ENCODE measurements around the gene SEMA3E. TPM values are rescaled to one million over a fixed set of nuclear protein-coding genes. Genes with fewer than 3 reads are reported as not detected.

The SEMA3E gene
- total RNA-seq, 6 experiments from 2014 or later, result not detected

- H3K9me3 Mint-ChIP-seq, result no peaks in the 10 kb centered on the region
- no peaks in the 10 kb centered on the region for H3K4me1 Mint-ChIP-seq (ENCODE audit: low read depth)
- H3K36me3 Mint-ChIP-seq (ENCODE audit: low read depth), result no peaks in the 10 kb centered on the region
- no peak overlapping the region for H3K4me3 Mint-ChIP-seq
- DNase-seq, result no peak
- no peak for TF ChIP-seq CTCF (IDR thresholded peaks at IDR 0.05)
- no peaks in the 10 kb centered on the region for H3K27me3 Mint-ChIP-seq (ENCODE audit: insufficient read depth)
- no peak overlapping the region for H3K27ac Mint-ChIP-seq
Observed at GRCh38 chr7:83478616-83479015, 170.3 kb downstream of the SEMA3E start.

DNA sequence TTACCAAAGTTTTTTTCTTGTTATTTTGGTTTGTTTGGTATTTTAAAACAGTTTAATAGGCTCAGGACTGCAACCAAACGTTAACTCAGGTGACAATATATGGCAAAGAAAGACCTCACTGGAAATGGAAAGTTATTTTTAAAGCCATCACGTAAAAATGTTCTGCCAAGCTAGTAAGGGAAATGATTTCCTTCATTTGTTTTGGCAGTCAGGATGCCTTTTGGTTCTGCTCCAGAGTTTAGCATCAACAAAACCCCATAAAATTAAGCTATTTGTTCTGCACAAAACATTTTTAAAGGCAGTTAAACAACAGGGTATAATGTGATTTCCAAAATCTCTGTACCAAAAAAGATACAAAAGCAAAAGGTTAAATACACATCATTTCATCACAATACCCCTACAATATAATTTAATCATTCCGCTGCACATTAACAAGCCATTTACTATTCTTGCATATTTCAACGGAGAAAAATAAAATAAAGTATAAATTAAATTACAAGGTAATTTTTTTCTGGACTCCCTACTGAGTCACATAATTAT, 172.4 kb downstream of the SEMA3E start:
- H3K4me3 Mint-ChIP-seq, result no peak overlapping the region
- H3K9me3 Mint-ChIP-seq, result no peaks in the 10 kb centered on the region
- H3K27ac Mint-ChIP-seq, result no peak overlapping the region
- peaks cover 14% of the 10 kb centered on the region for H3K27me3 Mint-ChIP-seq (ENCODE audit: insufficient read depth)
- H3K4me1 Mint-ChIP-seq (ENCODE audit: low read depth), result no peaks in the 10 kb centered on the region
- no peaks in the 10 kb centered on the region for H3K36me3 Mint-ChIP-seq (ENCODE audit: low read depth)
- no peak for TF ChIP-seq CTCF (IDR thresholded peaks at IDR 0.05)
- no peak for DNase-seq

DNA sequence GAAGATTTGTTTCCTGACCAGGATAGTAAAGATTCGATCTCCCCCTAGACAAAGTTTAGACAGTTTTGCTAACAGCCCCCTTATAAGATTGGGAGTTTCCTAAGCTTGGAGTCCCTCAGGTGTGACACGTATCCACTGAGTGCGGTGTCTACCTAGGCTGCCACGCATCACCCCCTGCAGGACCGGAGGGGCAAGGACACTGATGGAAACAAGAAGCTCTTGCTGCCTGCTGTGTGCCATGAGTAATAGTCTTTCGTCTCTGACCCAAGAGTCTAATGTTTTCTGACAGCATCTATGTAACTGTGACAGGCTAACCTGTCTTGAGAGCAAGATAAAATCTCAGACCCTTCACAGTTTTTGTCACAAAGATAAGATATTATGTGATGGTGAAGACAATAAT, 173.5 kb downstream of the SEMA3E start:
- DNase-seq, result no peak
- TF ChIP-seq CTCF (IDR thresholded peaks at IDR 0.05), result no peak; the same call in 1 of the 2 replicates
- Mint-ChIP-seq H3K36me3 (ENCODE audit: low read depth) (no peaks in the 10 kb centered on the region), H3K9me3 (no peaks in the 10 kb centered on the region), H3K4me3 (no peak overlapping the region), H3K4me1 (ENCODE audit: low read depth) (no peaks in the 10 kb centered on the region), H3K27me3 (ENCODE audit: insufficient read depth) (peaks cover 16% of the 10 kb centered on the region), H3K27ac (no peak overlapping the region)

DNA sequence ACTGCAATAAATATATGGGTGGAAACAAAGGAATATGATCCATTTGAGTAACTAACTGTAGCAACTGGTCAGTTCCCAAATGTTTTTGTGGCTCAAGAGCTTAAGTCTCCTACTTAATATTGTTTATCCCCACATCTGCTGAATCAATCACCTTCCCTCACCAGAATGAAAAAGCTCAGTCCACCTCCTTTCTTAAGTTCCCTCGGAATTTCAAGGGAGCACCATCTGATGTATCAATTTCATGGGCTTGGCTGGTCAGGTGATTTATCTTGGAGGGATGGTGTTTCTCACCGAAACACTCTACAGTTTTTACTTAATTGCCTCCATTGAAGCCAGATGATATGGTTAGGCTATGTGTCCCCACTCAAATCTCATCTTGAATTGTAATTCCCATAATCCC, 176.6 kb downstream of the SEMA3E start:
- no peak for DNase-seq
- TF ChIP-seq CTCF (IDR thresholded peaks at IDR 0.05), result no peak
- Mint-ChIP-seq H3K27me3 (ENCODE audit: insufficient read depth) (peaks cover 18% of the 10 kb centered on the region), H3K4me3 (no peak overlapping the region), H3K27ac (no peak overlapping the region), H3K36me3 (ENCODE audit: low read depth) (no peaks in the 10 kb centered on the region), H3K4me1 (ENCODE audit: low read depth) (peaks cover 19% of the 10 kb centered on the region), H3K9me3 (no peaks in the 10 kb centered on the region)

- DNase-seq, result no peak
- peak overlapping the region; percentile 45; the same call in 1 of the 2 replicates for H3K27ac Mint-ChIP-seq
- peaks cover 20% of the 10 kb centered on the region for H3K27me3 Mint-ChIP-seq (ENCODE audit: insufficient read depth)
- no peaks in the 10 kb centered on the region for H3K36me3 Mint-ChIP-seq (ENCODE audit: low read depth)
- H3K4me1 Mint-ChIP-seq (ENCODE audit: low read depth), result peaks cover 19% of the 10 kb centered on the region
- no peak for TF ChIP-seq CTCF (IDR thresholded peaks at IDR 0.05)
- peak overlapping the region; percentile 70; the same call in 1 of the 2 replicates for H3K4me3 Mint-ChIP-seq
- H3K9me3 Mint-ChIP-seq, result no peaks in the 10 kb centered on the region
Observed at GRCh38 chr7:83469491-83469890, 179.4 kb downstream of the SEMA3E start.

- peak overlapping the region; percentile 88 for H3K27ac Mint-ChIP-seq
- peak; percentile 59 for DNase-seq
- no peak for TF ChIP-seq CTCF (IDR thresholded peaks at IDR 0.05)
Observed at GRCh38 chr7:83469076-83469475, 179.9 kb downstream of the SEMA3E start.

More at GRCh38 chr7:83469076-83469475, 179.9 kb downstream of the SEMA3E start:
- H3K4me3 Mint-ChIP-seq, result peak overlapping the region; percentile 70
- no peaks in the 10 kb centered on the region for H3K9me3 Mint-ChIP-seq
- no peaks in the 10 kb centered on the region for H3K36me3 Mint-ChIP-seq (ENCODE audit: low read depth)
- H3K4me1 Mint-ChIP-seq (ENCODE audit: low read depth), result peaks cover 19% of the 10 kb centered on the region
- H3K27me3 Mint-ChIP-seq (ENCODE audit: insufficient read depth), result peaks cover 20% of the 10 kb centered on the region

Measured in HFFc6 (cell line).